Thoracic aorta (tissue), 2 donors: ENCODE measurements around the gene PGLYRP1. TPM values are rescaled to one million over a fixed set of nuclear protein-coding genes. Genes with fewer than 3 reads are reported as not detected.
A peak's percentile ranks its signal among the peaks of the same experiment; 100 is the strongest.

Source experiments
- ATAC-seq: fragments of 150-250 bp; one replicate; pipeline ENCODE4 v1.8.0; 2017; ENCODE audit warnings: low read depth; ENCODE audit not compliant: insufficient number of reproducible peaks, low FRiP score
- DNase-seq: peaks from one replicate; pipeline ENCODE4 v3.0.0-alpha.2; 2020; ENCODE audit warnings: low spot score
- H3K27ac ChIP-seq, 2 donors: fragments of 200-600 bp; sonication (generic); 1 replicate in 1 of 2; 2 replicates in 1 of 2; pipeline ENCODE4 v1.5.1; 2016; ENCODE audit warnings: mild to moderate bottlenecking in 2 of 2, moderate library complexity in 2 of 2
- H3K27me3 ChIP-seq: fragments of 200-600 bp; sonication (generic); replicated peaks from 2 replicates; pipeline ENCODE4 v1.6.0; 2016; ENCODE audit warnings: mild to moderate bottlenecking; ENCODE audit not compliant: insufficient read depth
- H3K36me3 ChIP-seq: fragments of 200-600 bp; sonication (generic); one replicate; pipeline ENCODE4 v1.5.1; 2016
- H3K4me1 ChIP-seq, 2 donors: fragments of 200-600 bp; sonication (generic); 1 replicate in 1 of 2; 2 replicates in 1 of 2; pipeline versions ENCODE4 v1.5.1 to v1.6.0; 2016; ENCODE audit warnings: low read depth in 2 of 2, mild to moderate bottlenecking in 1 of 2; ENCODE audit not compliant: control insufficient read depth in 1 of 2
- H3K4me3 ChIP-seq: fragments of 200-600 bp; sonication (generic); 2 replicates; pipeline ENCODE4 v1.5.1; 2016; ENCODE audit warnings: mild to moderate bottlenecking
- H3K9me3 ChIP-seq: fragments of 200-600 bp; sonication (generic); 2 replicates; pipeline ENCODE4 v1.5.1; 2016
- CTCF ChIP-seq: fragments of 200-600 bp; sonication (generic); IDR thresholded peaks from one replicate; pipeline ENCODE4 v1.5.1; 2019; ENCODE audit warnings: antibody characterized with exemption
- total RNA-seq, 2 donors: library from RNA; depleted of rRNA; stranded (reverse); fragments of >200 nt; gene quantifications; one replicate each; pipeline versions ENCODE4 v1.1.0 to v1.2.3, GENCODE V29; 2016

Gene PGLYRP1
- total RNA-seq, 2 donors from 2014 or later: not detected

GRCh38 chr19:46014941-46015686 lies 7.7 kb downstream of the PGLYRP1 start:
- Histone ChIP-seq H3K27me3 (peaks cover 7% of the 10 kb centered on the region), H3K4me3 (peak overlapping the region; percentile 98), H3K4me1 (peaks cover 19 to 22% of the 10 kb centered on the region in 2 donors), H3K36me3 (no peaks in the 10 kb centered on the region), H3K27ac (no peak overlapping the region), H3K9me3 (no peaks in the 10 kb centered on the region)
- no peak for TF ChIP-seq CTCF
- no peak for DNase-seq
- ATAC-seq: no peak

GRCh38 chr19:46014534-46014933 lies 8.3 kb downstream of the PGLYRP1 start:
- ATAC-seq: no peak
- TF ChIP-seq CTCF: no peak
- Histone ChIP-seq H3K4me1 (peaks cover 19 to 22% of the 10 kb centered on the region in 2 donors), H3K27me3 (peaks cover 7% of the 10 kb centered on the region), H3K4me3 (no peak overlapping the region), H3K27ac (no peak overlapping the region), H3K9me3 (no peaks in the 10 kb centered on the region), H3K36me3 (no peaks in the 10 kb centered on the region)
- no peak for DNase-seq

- Histone ChIP-seq H3K4me1 (peaks cover 3 to 4% of the 10 kb centered on the region in 2 donors), H3K27me3 (peaks cover 7% of the 10 kb centered on the region), H3K4me3 (no peak overlapping the region), H3K9me3 (no peaks in the 10 kb centered on the region), H3K27ac (no peak overlapping the region), H3K36me3 (peaks cover 4% of the 10 kb centered on the region)
- DNase-seq: no peak
- ATAC-seq: no peak
- peak; percentile 88 for TF ChIP-seq CTCF
Measured at GRCh38 chr19:46009530-46010510, 13.0 kb downstream of the PGLYRP1 start.

- no peak for DNase-seq
- no peak overlapping the region for H3K27ac ChIP-seq
Measured at GRCh38 chr19:46006411-46006810, 16.4 kb downstream of the PGLYRP1 start.

More at GRCh38 chr19:46006411-46006810, 16.4 kb downstream of the PGLYRP1 start:
- no peak for ATAC-seq
- H3K9me3 ChIP-seq: no peaks in the 10 kb centered on the region
- TF ChIP-seq CTCF: no peak
- H3K27me3 ChIP-seq: no peaks in the 10 kb centered on the region
- H3K36me3 ChIP-seq: peaks cover 4% of the 10 kb centered on the region
- H3K4me3 ChIP-seq: no peak overlapping the region
- no peaks in the 10 kb centered on the region for H3K4me1 ChIP-seq
